ENCODE results near the gene RPS6KB1. TPM values are rescaled to one million over a fixed set of nuclear protein-coding genes. Genes with fewer than 3 reads are reported as not detected.

Gene RPS6KB1
- total and polyA plus RNA-seq, 9 of the 15 experiments (the other 6 are each of a cell fraction or from before 2014, with no cell fraction given), result 8.8 to 60.7 (median 35.1) TPM

DNA sequence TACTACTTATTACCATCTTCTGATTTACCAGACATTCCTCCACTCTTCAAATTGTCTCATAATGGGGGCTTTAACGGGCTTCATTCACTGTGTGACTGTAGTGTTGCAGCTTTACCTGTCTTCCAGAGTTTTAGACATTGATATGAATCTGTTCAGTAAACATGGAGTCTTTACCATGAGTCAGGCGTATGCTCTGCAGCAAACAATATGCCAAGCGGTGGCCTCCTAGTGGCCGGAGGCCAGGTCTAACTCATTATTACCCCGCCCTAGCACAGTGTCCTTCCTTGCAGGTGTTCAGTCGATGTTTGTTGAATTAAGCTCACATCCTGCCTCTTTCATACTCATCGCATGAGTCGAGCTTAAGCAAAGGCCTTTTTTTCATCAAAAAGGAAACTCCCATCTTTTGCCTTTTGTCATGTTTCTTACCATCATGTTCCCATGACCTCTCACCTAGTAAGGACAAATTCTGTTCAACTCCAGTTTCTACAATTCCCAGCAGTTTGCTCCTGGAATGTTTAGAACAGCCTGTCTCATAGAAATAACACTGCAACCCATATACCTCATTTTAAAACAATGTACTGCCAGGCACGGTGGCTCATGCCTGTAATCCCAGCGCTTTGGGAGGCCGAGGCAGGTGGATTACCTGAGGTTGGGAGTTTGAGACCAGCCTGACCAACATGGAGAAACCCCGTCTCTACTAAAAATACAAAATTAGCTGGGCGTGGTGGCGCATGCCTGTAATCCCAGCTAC is 39.6 kb upstream of the RPS6KB1 start (continued):
- TF ChIP-seq, protein P1, sequence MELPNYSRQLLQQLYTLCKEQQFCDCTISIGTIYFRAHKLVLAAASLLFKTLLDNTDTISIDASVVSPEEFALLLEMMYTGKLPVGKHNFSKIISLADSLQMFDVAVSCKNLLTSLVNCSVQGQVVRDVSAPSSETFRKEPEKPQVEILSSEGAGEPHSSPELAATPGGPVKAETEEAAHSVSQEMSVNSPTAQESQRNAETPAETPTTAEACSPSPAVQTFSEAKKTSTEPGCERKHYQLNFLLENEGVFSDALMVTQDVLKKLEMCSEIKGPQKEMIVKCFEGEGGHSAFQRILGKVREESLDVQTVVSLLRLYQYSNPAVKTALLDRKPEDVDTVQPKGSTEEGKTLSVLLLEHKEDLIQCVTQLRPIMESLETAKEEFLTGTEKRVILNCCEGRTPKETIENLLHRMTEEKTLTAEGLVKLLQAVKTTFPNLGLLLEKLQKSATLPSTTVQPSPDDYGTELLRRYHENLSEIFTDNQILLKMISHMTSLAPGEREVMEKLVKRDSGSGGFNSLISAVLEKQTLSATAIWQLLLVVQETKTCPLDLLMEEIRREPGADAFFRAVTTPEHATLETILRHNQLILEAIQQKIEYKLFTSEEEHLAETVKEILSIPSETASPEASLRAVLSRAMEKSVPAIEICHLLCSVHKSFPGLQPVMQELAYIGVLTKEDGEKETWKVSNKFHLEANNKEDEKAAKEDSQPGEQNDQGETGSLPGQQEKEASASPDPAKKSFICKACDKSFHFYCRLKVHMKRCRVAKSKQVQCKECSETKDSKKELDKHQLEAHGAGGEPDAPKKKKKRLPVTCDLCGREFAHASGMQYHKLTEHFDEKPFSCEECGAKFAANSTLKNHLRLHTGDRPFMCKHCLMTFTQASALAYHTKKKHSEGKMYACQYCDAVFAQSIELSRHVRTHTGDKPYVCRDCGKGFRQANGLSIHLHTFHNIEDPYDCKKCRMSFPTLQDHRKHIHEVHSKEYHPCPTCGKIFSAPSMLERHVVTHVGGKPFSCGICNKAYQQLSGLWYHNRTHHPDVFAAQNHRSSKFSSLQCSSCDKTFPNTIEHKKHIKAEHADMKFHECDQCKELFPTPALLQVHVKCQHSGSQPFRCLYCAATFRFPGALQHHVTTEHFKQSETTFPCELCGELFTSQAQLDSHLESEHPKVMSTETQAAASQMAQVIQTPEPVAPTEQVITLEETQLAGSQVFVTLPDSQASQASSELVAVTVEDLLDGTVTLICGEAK (IDR thresholded peaks at IDR 0.05), result no peak
- TF ChIP-seq, protein P1 (CRISPR knock-in tag; IDR thresholded peaks at IDR 0.05), result no peak
- TF ChIP-seq NRF1 (conservative IDR thresholded peaks at IDR 0.05 in 1 of 2, IDR thresholded peaks at IDR 0.05 in 1 of 2) (no peak), FOXK2 (conservative IDR thresholded peaks at IDR 0.05 in 1 of 2, IDR thresholded peaks at IDR 0.05 in 1 of 2; ENCODE audit: low read depth in 2 of 2) (peak; percentile 53 to 70; a peak in 3 of 4 replicates), GATAD2A (IDR thresholded peaks at IDR 0.05) (no peak), FOSL1 (tag; conservative IDR thresholded peaks at IDR 0.05) (peak; percentile 72), PHB (CRISPR knock-in tag; IDR thresholded peaks at IDR 0.05) (no peak), DPF2 (IDR thresholded peaks at IDR 0.05) (peak; percentile 67)
- TF ChIP-seq, protein P2, sequence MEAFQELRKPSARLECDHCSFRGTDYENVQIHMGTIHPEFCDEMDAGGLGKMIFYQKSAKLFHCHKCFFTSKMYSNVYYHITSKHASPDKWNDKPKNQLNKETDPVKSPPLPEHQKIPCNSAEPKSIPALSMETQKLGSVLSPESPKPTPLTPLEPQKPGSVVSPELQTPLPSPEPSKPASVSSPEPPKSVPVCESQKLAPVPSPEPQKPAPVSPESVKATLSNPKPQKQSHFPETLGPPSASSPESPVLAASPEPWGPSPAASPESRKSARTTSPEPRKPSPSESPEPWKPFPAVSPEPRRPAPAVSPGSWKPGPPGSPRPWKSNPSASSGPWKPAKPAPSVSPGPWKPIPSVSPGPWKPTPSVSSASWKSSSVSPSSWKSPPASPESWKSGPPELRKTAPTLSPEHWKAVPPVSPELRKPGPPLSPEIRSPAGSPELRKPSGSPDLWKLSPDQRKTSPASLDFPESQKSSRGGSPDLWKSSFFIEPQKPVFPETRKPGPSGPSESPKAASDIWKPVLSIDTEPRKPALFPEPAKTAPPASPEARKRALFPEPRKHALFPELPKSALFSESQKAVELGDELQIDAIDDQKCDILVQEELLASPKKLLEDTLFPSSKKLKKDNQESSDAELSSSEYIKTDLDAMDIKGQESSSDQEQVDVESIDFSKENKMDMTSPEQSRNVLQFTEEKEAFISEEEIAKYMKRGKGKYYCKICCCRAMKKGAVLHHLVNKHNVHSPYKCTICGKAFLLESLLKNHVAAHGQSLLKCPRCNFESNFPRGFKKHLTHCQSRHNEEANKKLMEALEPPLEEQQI (IDR thresholded peaks at IDR 0.05), result peak; percentile 99
